Esophagus muscularis mucosa (tissue), 4 donors: ENCODE data around the gene LGALS3BP. TPM values are rescaled to one million over a fixed set of nuclear protein-coding genes. Genes with fewer than 3 reads are reported as not detected.

ENCODE experiments used
- DNase-seq: peaks from one replicate; pipeline ENCODE4 v3.0.0-alpha.2; 2017; ENCODE audit errors: extremely low spot score
- H3K27ac ChIP-seq, 4 donors: fragments of 200-600 bp; sonication (generic); replicated peaks in 1 of 4; 1 replicate in 3 of 4; 2 replicates in 1 of 4; pipeline ENCODE4 v1.5.1; 2016 to 2019; ENCODE audit warnings: mild to moderate bottlenecking in 1 of 4
- H3K27me3 ChIP-seq, 4 donors: fragments of 200-600 bp; sonication (generic); one replicate each; pipeline versions ENCODE4 v1.5.1 to v1.6.0; 2016 to 2019
- H3K36me3 ChIP-seq, 4 donors: fragments of 200-600 bp; sonication (generic); one replicate each; pipeline ENCODE4 v1.5.1; 2016 to 2019
- H3K4me1 ChIP-seq, 4 donors: fragments of 200-600 bp; sonication (generic); one replicate each; pipeline ENCODE4 v1.5.1; 2016 to 2019
- H3K4me3 ChIP-seq, 4 donors: fragments of 200-600 bp; sonication (generic); 1 replicate in 2 of 4; 2 replicates in 2 of 4; pipeline ENCODE4 v1.5.1; 2016 to 2019; ENCODE audit warnings: mild to moderate bottlenecking in 4 of 4, moderate library complexity in 1 of 4
- H3K9me3 ChIP-seq, 4 donors: fragments of 200-600 bp; sonication (generic); 1 replicate in 3 of 4; 2 replicates in 1 of 4; pipeline ENCODE4 v1.5.1; 2016 to 2019
- EP300 ChIP-seq: sonication (generic); formaldehyde crosslinking; IDR thresholded peaks from one replicate; pipeline ENCODE4 v1.6.1; 2017; ENCODE audit warnings: antibody characterized with exemption
- POLR2A ChIP-seq: fragments of 450-650 bp; IDR thresholded peaks from one replicate; pipeline ENCODE4 v1.6.1; 2017; ENCODE audit warnings: antibody characterized with exemption, moderate library complexity, mild to moderate bottlenecking, low read depth
- POLR2AphosphoS5 ChIP-seq, 2 donors: sonication (generic); formaldehyde crosslinking; IDR thresholded peaks; one replicate each; pipeline ENCODE4 v1.6.1; 2017; ENCODE audit warnings: antibody characterized with exemption in 2 of 2
- WGBS: methylation state at CpG from one replicate; pipeline ENCODE4 v1.1.5; 2018; 5-methylcytosine and 5-hydroxymethylcytosine counted together
- intact Hi-C: fragments of 100-400 bp; cut with DNase I; formaldehyde crosslinking; loops from one replicate; pipeline ENCODE4 v1.15.1; 2023
- total RNA-seq, 4 donors: library from RNA; depleted of rRNA; stranded (reverse); fragments of >200 nt; gene quantifications; one replicate each; pipeline versions ENCODE4 v1.1.0 to v1.2.1, GENCODE V29; 2016
- TF ChIP-seq, protein P1 (sequence below), 3 experiments: fragments of 200-600 bp in 2 of 3; fragments of 450-650 bp in 1 of 3; sonication (generic) in 2 of 3; IDR thresholded peaks; one replicate each; pipeline ENCODE4 v1.5.1; 2017 to 2019; ENCODE audit warnings: antibody characterized with exemption in 3 of 3, mild to moderate bottlenecking in 2 of 3, moderate library complexity in 1 of 3

Gene LGALS3BP
- total RNA-seq, 4 donors from 2014 or later: 106 to 284 (median 197) TPM

DNA sequence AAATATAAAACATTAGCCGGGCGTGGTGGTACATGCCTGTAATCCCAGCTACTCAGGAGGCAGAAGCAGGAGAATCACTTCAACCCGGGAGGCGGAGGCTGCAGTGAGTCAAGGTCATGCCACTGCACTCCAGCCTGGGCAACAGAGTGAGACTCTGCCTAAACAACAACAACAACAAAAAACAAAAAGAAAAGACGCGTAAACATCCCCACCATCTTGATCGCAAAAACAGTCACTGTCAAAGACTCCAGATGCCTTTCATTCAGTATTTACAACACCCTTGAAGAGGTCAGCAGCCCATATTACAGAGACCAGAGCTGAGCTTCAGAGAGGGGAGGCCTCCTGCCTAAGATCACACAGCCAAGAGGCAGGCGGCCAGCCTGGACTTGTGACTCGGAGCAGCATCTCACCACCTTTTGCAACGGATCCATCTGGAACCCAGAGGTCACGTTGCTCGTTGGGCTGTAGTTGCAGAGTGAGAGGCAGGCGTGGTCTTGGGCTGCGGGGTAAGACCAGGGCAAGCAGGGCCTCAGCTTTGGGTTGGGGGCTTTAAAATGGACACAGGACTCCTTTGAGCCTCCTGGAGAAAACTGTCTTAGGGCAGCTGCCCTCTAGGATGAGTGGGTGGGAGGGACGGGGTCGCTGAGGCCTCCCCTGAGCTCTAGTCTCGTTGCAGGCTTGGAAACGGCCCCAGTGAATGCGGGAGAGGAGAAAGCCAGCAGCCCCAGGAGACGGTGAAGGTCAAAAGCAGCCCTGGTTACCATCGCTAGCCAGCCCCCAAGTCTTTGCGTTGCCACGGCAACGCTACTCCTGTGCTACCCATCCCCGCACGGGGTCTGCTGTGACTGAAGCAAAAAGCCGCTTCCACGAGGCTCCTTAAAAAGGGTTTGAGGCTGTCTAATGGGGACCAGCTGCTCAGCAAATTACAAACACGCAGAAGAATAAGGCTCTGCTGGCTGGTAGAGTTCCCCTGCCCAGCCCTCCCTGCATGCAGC, 26.1 kb downstream of the LGALS3BP start:
- Histone ChIP-seq H3K36me3 (no peaks in the 10 kb centered on the region), H3K27me3 (no peaks in the 10 kb centered on the region), H3K27ac (no peak overlapping the region), H3K4me3 (no peak overlapping the region), H3K9me3 (peaks cover 0 to 17% (median 16%) of the 10 kb centered on the region in 4 donors), H3K4me1 (peaks cover 0 to 14% (median 12%) of the 10 kb centered on the region in 4 donors)
- TF ChIP-seq, protein P1, sequence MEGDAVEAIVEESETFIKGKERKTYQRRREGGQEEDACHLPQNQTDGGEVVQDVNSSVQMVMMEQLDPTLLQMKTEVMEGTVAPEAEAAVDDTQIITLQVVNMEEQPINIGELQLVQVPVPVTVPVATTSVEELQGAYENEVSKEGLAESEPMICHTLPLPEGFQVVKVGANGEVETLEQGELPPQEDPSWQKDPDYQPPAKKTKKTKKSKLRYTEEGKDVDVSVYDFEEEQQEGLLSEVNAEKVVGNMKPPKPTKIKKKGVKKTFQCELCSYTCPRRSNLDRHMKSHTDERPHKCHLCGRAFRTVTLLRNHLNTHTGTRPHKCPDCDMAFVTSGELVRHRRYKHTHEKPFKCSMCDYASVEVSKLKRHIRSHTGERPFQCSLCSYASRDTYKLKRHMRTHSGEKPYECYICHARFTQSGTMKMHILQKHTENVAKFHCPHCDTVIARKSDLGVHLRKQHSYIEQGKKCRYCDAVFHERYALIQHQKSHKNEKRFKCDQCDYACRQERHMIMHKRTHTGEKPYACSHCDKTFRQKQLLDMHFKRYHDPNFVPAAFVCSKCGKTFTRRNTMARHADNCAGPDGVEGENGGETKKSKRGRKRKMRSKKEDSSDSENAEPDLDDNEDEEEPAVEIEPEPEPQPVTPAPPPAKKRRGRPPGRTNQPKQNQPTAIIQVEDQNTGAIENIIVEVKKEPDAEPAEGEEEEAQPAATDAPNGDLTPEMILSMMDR (IDR thresholded peaks at IDR 0.05): no peak
- TF ChIP-seq EP300 (no peak), POLR2A (no peak), POLR2AphosphoS5 (IDR thresholded peaks at IDR 0.05) (no peak)
- 73% methylated on average over 25 of the region's 29 CpGs for WGBS
- intact Hi-C loops: no loop called here
- DNase-seq: no peak

DNA sequence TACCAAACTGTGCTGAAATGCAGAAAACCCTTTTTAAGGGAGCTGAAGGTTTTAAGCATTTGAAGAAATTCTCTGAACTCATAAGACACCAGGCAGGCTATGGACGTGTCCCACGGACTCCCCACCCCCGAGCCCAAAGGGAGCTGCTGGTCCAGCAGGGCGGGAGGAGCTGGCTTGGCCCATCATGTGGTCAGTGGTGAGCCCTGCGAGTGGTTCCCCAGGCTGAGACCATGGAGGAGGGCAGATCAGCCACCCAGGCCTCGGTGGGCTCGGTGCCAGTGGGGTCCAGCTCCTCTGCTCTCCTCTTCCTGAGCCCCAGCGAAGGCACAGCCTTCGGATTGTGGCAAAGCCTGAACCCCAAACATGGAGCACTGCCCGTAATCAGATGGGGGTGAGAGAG, 27.0 kb downstream of the LGALS3BP start:
- Histone ChIP-seq H3K4me3 (no peak overlapping the region), H3K4me1 (peaks cover 0 to 14% (median 12%) of the 10 kb centered on the region in 4 donors), H3K36me3 (no peaks in the 10 kb centered on the region), H3K27ac (peak overlapping the region; percentile 20 to 49 (median 36)), H3K9me3 (peaks cover 0 to 17% (median 16%) of the 10 kb centered on the region in 4 donors), H3K27me3 (no peaks in the 10 kb centered on the region)
- 96% methylated on average over 5 of the region's 10 CpGs for WGBS
- TF ChIP-seq EP300 (no peak), POLR2AphosphoS5 (IDR thresholded peaks at IDR 0.05) (no peak), POLR2A (no peak)
- TF ChIP-seq, protein P1 (IDR thresholded peaks at IDR 0.05): no peak
- intact Hi-C loops: no loop called here
- no peak for DNase-seq

DNA sequence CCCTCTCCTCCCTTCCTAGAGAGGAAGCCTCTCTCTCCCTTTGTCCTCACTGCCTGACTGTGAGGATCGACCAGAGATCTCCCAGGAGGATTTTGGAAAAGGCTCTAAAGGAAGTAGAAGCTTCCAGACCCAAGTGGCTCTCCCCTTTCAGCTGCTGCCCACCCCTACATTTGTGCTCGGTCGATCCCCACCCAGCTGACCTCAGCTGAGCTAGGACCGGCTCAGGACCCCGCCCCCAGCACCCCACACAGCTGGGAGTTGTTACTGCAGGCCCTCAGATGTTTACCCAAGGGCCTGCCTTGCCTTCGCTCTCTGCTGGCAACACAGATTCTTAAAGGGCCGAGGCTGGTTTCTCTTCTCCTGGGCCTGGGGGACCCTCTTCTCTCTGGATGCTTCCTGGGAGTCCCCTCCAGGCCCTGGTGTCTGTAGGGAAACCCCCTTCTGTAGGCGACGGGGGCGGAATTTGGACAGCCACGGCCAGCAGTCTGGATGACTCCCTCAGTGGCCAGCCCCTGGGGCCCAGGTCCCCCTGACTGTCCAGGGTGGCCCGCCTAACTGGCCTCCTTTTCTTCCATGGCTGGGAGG, 27.7 kb downstream of the LGALS3BP start:
- TF ChIP-seq, protein P1 (IDR thresholded peaks at IDR 0.05): no peak
- TF ChIP-seq POLR2A (no peak), EP300 (no peak), POLR2AphosphoS5 (IDR thresholded peaks at IDR 0.05) (no peak)
- H3K4me1 ChIP-seq: peaks cover 0 to 14% (median 12%) of the 10 kb centered on the region in 4 donors

DNA sequence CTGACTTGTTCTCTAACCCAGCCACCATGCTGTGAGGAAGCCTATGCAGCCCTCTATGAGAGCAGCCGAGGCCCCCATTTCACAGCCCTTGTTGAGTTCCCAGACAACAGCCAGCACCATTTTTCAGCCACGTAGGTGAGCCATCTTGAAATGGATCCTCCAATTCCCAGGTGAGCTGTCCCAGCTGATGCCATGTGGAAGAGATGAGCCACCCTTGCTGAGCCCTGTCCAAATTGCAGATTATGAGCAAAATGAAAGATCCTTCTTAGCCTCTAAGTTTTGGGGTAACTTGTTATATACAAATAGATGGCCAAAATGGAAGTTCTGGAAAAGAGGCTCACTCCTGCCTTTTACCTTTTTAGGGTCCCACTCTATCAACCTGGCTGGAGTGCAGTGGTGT, 28.9 kb downstream of the LGALS3BP start:
- DNase-seq: no peak
- H3K4me1 ChIP-seq: peaks cover 0 to 14% (median 12%) of the 10 kb centered on the region in 4 donors
- no peak overlapping the region for H3K27ac ChIP-seq
- TF ChIP-seq, protein P1 (IDR thresholded peaks at IDR 0.05): no peak
- TF ChIP-seq EP300 (no peak), POLR2A (no peak), POLR2AphosphoS5 (IDR thresholded peaks at IDR 0.05) (no peak)
- H3K36me3 ChIP-seq: no peaks in the 10 kb centered on the region
- H3K27me3 ChIP-seq: no peaks in the 10 kb centered on the region
- H3K4me3 ChIP-seq: no peak overlapping the region
- intact Hi-C loops: no loop called here
- H3K9me3 ChIP-seq: peaks cover 0 to 17% (median 16%) of the 10 kb centered on the region in 4 donors
- 100% methylated on average over 1 of the region's 2 CpGs for WGBS

More for the DNA sequence above, 27.7 kb downstream of the LGALS3BP start:
- WGBS: 33% methylated on average over 10 of the region's 12 CpGs
- DNase-seq: no peak
- H3K9me3 ChIP-seq: peaks cover 0 to 17% (median 16%) of the 10 kb centered on the region in 4 donors
- no peaks in the 10 kb centered on the region for H3K27me3 ChIP-seq
- no peaks in the 10 kb centered on the region for H3K36me3 ChIP-seq
- intact Hi-C loops: no loop called here
- peak overlapping the region; percentile 20 to 49 (median 36) for H3K27ac ChIP-seq
- H3K4me3 ChIP-seq: no peak overlapping the region
